Caco-2 (cell line): ENCODE results near the gene RSPH1. TPM values are rescaled to one million over a fixed set of nuclear protein-coding genes. Genes with fewer than 3 reads are reported as not detected.

Source experiments
- BruUV-seq: library from RNA; stranded (reverse); fragments of 400-500 nt; replicated peaks from 2 replicates; lab custom pipeline; 2021; lab: Mats Ljungman, UMichigan
- CTCF ChIA-PET: fragments of 300-600 bp; sonication (Branson Sonifier 250); formaldehyde crosslinking; loops from one replicate; lab custom pipeline; 2022; ENCODE audit warnings: antibody characterized with exemption; lab: Charles Lee
- POLR2A ChIA-PET: fragments of 300-600 bp; sonication (Branson Sonifier 250); formaldehyde crosslinking; loops from one replicate; lab custom pipeline; 2022; ENCODE audit warnings: antibody characterized with exemption; lab: Charles Lee
- DNase-seq, 2 experiments: peaks; one replicate each; pipeline versions ENCODE4 v3.0.0 to v3.0.0-alpha.2; 2020 to 2022
- H3K27me3 ChIP-seq: replicated peaks from 2 replicates; pipeline ENCODE4 v1.6.0; 2011; ENCODE audit warnings: low read length; ENCODE audit not compliant: control insufficient read depth, insufficient read depth
- H3K36me3 ChIP-seq: 2 replicates; pipeline ENCODE4 v1.5.1; 2011; ENCODE audit warnings: low read length; ENCODE audit not compliant: control insufficient read depth, insufficient read depth
- H3K4me1 ChIP-seq: fragments of 250-450 bp; sonication (Bioruptor Pico); 2 replicates; pipeline ENCODE4 v1.5.1; 2020; ENCODE audit warnings: mild to moderate bottlenecking
- H3K4me3 ChIP-seq: 2 replicates; pipeline ENCODE4 v1.5.1; 2011; ENCODE audit warnings: low read depth, mild to moderate bottlenecking, control low read depth, low read length
- H3K9me3 ChIP-seq: fragments of 250-450 bp; sonication (Bioruptor Pico); 2 replicates; pipeline ENCODE4 v1.5.1; 2020; ENCODE audit warnings: mild to moderate bottlenecking, moderate library complexity
- H3K27ac Mint-ChIP-seq: one replicate; pipeline ENCODE4 v1.8.0; 2022; ENCODE audit warnings: mixed read lengths; ENCODE audit not compliant: unreplicated experiment
- H3K27me3 Mint-ChIP-seq: one replicate; pipeline ENCODE4 v1.8.0; 2022; ENCODE audit warnings: mixed read lengths; ENCODE audit not compliant: insufficient read depth, unreplicated experiment
- H3K36me3 Mint-ChIP-seq: one replicate; pipeline ENCODE4 v1.8.0; 2022; ENCODE audit warnings: mild to moderate bottlenecking, mixed read lengths; ENCODE audit not compliant: insufficient read depth, unreplicated experiment
- H3K4me1 Mint-ChIP-seq: one replicate; pipeline ENCODE4 v1.8.0; 2022; ENCODE audit warnings: low read depth, mixed read lengths; ENCODE audit not compliant: unreplicated experiment
- H3K4me3 Mint-ChIP-seq: one replicate; pipeline ENCODE4 v1.8.0; 2022; ENCODE audit warnings: mild to moderate bottlenecking, moderate library complexity, mixed read lengths; ENCODE audit not compliant: unreplicated experiment
- H3K9me3 Mint-ChIP-seq: one replicate; pipeline ENCODE4 v1.8.0; 2022; ENCODE audit warnings: mixed read lengths; ENCODE audit not compliant: unreplicated experiment
- intact Hi-C: fragments of 100-400 bp; cut with micrococcal nuclease; formaldehyde crosslinking; loops from one replicate; pipeline ENCODE4 v1.10.0; 2022; ENCODE audit not compliant: unreplicated experiment
- total RNA-seq: library from RNA; stranded (reverse); gene quantifications from 2 replicates; pipeline ENCODE4 v1.2.3, GENCODE V29; 2022
- TF ChIP-seq, protein P1 (sequence below), 2 experiments: fragments of 200-600 bp in 1 of 2; IDR thresholded peaks; 1 replicate in 1 of 2; 2 replicates in 1 of 2; pipeline versions ENCODE4 v1.5.1 to v1.8.0; 2011 to 2022; ENCODE audit warnings: antibody characterized with exemption in 1 of 2, control low read depth in 1 of 2, inconsistent platforms in 1 of 2, low read depth in 1 of 2, low read length in 1 of 2, mild to moderate bottlenecking in 1 of 2, moderate library complexity in 1 of 2; ENCODE audit not compliant: insufficient read depth in 1 of 2, severe bottlenecking in 1 of 2, unreplicated experiment in 1 of 2

RSPH1 gene
- total RNA-seq, 1 experiment from 2014 or later = 0.23 TPM

DNA sequence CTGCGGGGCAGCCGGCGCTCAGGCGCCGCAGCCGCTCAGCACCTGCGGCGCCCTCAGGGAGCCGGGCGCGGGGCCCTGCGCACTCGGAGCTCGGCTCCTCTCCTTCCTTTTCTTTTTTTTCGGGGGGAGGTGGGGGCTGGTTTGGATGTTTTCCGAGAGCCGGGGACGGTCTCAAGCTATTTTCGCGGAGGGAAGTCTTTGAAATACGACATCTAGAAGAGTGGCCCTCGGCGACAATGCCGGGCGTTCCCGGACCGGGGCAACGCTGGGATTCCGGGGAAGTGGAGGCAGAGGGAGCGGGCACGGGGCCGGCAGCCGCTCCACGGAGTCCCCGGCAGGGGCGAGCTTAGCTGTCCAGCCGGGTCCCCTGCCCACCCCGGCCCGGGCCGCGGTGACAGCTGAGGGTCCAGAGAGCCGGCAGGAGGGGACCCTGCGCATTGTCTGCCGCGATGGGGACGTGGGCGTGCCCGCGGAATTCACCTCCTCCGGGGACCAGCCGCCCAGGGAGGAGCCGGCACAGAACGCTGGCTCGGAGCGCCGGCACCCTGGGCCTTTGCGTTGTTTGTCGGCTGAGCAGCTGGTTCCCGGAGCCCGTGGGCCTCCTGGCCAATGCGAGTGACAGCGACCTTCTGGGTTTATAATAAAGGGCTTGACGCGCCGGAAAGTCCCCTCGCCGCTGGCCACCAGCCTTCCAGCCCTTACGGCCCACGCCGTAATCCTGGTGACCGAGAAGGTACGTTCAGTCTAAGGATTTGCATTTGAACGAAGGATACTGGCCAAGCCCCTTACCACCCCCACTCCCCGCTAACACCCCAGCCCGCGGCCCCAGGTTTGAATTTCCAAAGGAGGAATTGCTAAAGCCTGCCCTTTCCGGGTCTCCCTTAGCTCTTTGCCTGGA lies 18.2 kb upstream of the RSPH1 start:
- Histone ChIP-seq H3K9me3 (no peaks in the 10 kb centered on the region), H3K36me3 (no peaks in the 10 kb centered on the region), H3K4me3 (peak overlapping the region; percentile 76), H3K27me3 (no peaks in the 10 kb centered on the region), H3K4me1 (peaks cover 31% of the 10 kb centered on the region)
- POLR2A ChIA-PET = interaction anchor here (0.6 kb wide), 1 partner anchor 318 kb away, joined by 8 read pairs; no protein-coding TSS in a partner anchor
- Mint-ChIP-seq H3K4me3 (peak overlapping the region; percentile 79), H3K36me3 (no peaks in the 10 kb centered on the region), H3K9me3 (no peaks in the 10 kb centered on the region), H3K4me1 (peaks cover 25% of the 10 kb centered on the region), H3K27me3 (no peaks in the 10 kb centered on the region), H3K27ac (peak overlapping the region; percentile 29)
- TF ChIP-seq, protein P1, sequence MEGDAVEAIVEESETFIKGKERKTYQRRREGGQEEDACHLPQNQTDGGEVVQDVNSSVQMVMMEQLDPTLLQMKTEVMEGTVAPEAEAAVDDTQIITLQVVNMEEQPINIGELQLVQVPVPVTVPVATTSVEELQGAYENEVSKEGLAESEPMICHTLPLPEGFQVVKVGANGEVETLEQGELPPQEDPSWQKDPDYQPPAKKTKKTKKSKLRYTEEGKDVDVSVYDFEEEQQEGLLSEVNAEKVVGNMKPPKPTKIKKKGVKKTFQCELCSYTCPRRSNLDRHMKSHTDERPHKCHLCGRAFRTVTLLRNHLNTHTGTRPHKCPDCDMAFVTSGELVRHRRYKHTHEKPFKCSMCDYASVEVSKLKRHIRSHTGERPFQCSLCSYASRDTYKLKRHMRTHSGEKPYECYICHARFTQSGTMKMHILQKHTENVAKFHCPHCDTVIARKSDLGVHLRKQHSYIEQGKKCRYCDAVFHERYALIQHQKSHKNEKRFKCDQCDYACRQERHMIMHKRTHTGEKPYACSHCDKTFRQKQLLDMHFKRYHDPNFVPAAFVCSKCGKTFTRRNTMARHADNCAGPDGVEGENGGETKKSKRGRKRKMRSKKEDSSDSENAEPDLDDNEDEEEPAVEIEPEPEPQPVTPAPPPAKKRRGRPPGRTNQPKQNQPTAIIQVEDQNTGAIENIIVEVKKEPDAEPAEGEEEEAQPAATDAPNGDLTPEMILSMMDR (IDR thresholded peaks at IDR 0.05; ENCODE audit: insufficient read depth in 1 of 2, low read depth in 1 of 2, low read length in 1 of 2, severe bottlenecking in 1 of 2, unreplicated experiment in 1 of 2) = no peak
- intact Hi-C loops = loop anchor here (2.0 kb wide), 1 partner anchor 55 kb away; no protein-coding TSS in a partner anchor
- BruUV-seq = no TSS peak
- CTCF ChIA-PET = no interaction called here
- DNase-seq = peak in 1 of 2 experiments; percentile 48

DNA sequence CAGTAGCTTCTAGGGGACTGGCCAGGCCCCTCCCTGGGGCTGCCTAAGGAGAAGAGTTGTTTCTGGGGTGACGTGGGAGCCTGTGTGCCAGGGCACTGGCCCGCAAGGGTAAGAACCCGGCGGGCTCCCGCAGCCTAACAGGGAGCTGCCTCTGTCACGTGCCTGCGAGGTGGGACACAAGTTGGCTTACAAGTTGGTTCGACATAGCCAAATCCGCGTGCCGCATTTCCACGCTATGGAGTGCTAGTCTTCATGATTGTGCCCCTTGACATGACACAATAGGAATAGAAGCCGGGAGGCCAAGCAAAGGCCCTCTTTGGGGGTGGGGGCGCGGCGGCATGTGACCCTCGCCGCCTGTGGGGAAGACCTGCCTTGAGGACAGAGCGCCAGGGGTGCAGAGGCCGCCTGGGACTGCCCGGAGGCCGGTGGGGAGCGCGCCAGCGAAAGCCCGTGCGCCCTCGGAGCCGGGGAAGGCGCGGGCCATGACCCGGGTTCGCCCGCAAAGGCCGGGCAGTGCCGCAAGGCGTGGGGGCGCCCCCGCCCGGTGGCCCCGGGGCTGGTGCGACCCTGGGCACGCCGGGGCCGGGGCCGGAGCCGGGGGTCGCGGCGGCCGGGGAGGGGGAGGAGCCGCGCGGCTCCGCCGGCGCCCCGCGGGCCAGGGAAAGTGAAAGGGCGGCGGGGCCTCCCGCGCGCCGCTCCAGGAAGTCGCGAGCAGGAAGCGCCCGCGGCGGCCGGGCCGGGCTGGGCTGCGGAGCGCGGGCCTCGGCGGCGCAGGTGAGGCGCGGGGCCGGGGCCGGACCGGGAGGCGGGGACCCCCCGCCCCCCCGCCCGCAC lies 17.3 kb upstream of the RSPH1 start, which contains the start of gene SLC37A1:
SLC37A1 (plus strand) TSS at position 702 of the 834 bp plus-strand sequence. CDS start 4,603 bp downstream, outside the sequence.
- H3K36me3 ChIP-seq = no peaks in the 10 kb centered on the region
- peak within 1 kb of the TSS; percentile 57 for H3K27ac Mint-ChIP-seq
- H3K4me3 ChIP-seq = peak within 1 kb of the TSS; percentile 76
- ChIA-PET CTCF (interaction anchor here (1.1 kb wide), 1 partner anchor 46 kb away, joined by 3 read pairs; no protein-coding TSS in a partner anchor), POLR2A (no interaction called here)
- no peaks in the 10 kb centered on the region for H3K9me3 ChIP-seq
- no peaks in the 10 kb centered on the region for H3K27me3 Mint-ChIP-seq
- peaks cover 39% of the 10 kb centered on the region for H3K4me1 ChIP-seq
- H3K27me3 ChIP-seq = no peaks in the 10 kb centered on the region
- DNase-seq = peak in 1 of 2 experiments; percentile 44
- TF ChIP-seq, protein P1 (IDR thresholded peaks at IDR 0.05; ENCODE audit: insufficient read depth in 1 of 2, low read depth in 1 of 2, low read length in 1 of 2, severe bottlenecking in 1 of 2, unreplicated experiment in 1 of 2) = no peak
- H3K36me3 Mint-ChIP-seq = no peaks in the 10 kb centered on the region
- H3K9me3 Mint-ChIP-seq = no peaks in the 10 kb centered on the region
- intact Hi-C loops = no loop called here
- no TSS peak for BruUV-seq
- H3K4me1 Mint-ChIP-seq = peaks cover 33% of the 10 kb centered on the region
- peak within 1 kb of the TSS; percentile 79 for H3K4me3 Mint-ChIP-seq
